ENCODE measurements around the gene UPK1B.

DNA sequence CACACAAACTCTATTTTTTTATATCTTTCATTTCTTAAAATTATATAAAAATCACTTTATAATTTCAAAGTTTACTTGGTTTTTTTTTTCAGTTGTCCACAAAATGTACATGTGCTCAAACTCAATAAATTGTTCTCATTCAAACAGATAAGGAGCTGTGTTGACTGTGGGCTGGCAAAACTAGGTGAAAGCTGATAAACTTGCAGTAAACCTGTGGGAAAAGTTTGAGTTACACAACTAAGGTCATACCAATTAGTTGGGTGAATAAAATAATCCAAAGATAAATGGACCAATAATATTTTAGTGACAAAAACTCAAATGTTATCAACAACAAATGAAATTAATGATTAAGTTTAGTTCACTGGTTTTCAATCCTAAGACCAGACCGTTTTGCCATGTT lies 12.6 kb upstream of the UPK1B start:
- TF ChIP-seq CTCF (IDR thresholded peaks at IDR 0.05) (no peak), JUN (IDR thresholded peaks at IDR 0.05) (no peak), HDAC2 (IDR thresholded peaks at IDR 0.05) (no peak), GATA3 (IDR thresholded peaks at IDR 0.05; ENCODE audit: borderline replicate concordance) (no peak), RCOR1 (IDR thresholded peaks at IDR 0.05; ENCODE audit: low read depth, low read length) (no peak), REST (IDR thresholded peaks at IDR 0.05) (no peak), RAD21 (conservative IDR thresholded peaks at IDR 0.05 in 1 of 2, IDR thresholded peaks at IDR 0.05 in 1 of 2) (no peak), POLR2AphosphoS2 (conservative IDR thresholded peaks at IDR 0.05; ENCODE audit: low read length) (no peak), PHF8 (IDR thresholded peaks at IDR 0.05; ENCODE audit: borderline replicate concordance, low read depth) (no peak), CEBPB (IDR thresholded peaks at IDR 0.05) (no peak), NR3C1 (IDR thresholded peaks at IDR 0.05) (no peak), POLR2A (IDR thresholded peaks at IDR 0.05; ENCODE audit: low read length) (no peak)
- TF ChIP-seq, protein P1, sequence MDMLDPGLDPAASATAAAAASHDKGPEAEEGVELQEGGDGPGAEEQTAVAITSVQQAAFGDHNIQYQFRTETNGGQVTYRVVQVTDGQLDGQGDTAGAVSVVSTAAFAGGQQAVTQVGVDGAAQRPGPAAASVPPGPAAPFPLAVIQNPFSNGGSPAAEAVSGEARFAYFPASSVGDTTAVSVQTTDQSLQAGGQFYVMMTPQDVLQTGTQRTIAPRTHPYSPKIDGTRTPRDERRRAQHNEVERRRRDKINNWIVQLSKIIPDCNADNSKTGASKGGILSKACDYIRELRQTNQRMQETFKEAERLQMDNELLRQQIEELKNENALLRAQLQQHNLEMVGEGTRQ (IDR thresholded peaks at IDR 0.05) = no peak
